ENCODE measurements around the gene RAB40B.

GRCh38 chr17:82696916-82697807, 1.3 kb downstream of the RAB40B start:
- TF ChIP-seq CTCF (optimal IDR thresholded peaks at IDR 0.05 in 1 of 3, IDR thresholded peaks at IDR 0.05 in 1 of 3, conservative IDR thresholded peaks at IDR 0.05 in 1 of 3; ENCODE audit: extremely low read depth in 1 of 3, insufficient read depth in 2 of 3, low read length in 3 of 3): no peak
- no peak for TF ChIP-seq EZH2 (IDR thresholded peaks at IDR 0.05; ENCODE audit: low read length)
